Measurements from ENCODE around the gene GPR33.
"Not testable (repeated sequence)": the region's sequence is repeated elsewhere in the genome, so short reads cannot be mapped to it uniquely, and the experiment has no call there.

GPR33 gene

DNA sequence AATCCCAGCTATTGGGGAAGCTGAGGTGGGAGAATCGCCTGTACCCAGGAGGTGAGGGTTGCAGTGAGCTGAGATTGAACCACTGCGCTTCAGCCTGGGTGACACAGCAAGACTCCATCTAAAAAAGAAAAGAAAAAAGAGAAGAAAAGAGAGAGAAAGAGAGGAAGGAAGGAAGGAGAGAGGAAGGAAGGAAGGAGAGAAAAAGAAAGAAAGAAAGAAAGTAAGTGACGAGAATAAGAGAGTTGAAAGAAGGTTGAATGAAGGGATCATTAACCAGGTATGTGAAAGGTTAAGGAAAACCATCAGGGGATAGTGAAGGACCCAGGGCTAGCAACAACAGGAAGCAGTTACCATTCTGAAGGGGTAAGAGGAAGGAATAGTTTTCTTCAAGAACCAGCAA is 26.3 kb downstream of the GPR33 start:
- DNase-seq (ENCODE audit: low read depth) = no peak

DNA sequence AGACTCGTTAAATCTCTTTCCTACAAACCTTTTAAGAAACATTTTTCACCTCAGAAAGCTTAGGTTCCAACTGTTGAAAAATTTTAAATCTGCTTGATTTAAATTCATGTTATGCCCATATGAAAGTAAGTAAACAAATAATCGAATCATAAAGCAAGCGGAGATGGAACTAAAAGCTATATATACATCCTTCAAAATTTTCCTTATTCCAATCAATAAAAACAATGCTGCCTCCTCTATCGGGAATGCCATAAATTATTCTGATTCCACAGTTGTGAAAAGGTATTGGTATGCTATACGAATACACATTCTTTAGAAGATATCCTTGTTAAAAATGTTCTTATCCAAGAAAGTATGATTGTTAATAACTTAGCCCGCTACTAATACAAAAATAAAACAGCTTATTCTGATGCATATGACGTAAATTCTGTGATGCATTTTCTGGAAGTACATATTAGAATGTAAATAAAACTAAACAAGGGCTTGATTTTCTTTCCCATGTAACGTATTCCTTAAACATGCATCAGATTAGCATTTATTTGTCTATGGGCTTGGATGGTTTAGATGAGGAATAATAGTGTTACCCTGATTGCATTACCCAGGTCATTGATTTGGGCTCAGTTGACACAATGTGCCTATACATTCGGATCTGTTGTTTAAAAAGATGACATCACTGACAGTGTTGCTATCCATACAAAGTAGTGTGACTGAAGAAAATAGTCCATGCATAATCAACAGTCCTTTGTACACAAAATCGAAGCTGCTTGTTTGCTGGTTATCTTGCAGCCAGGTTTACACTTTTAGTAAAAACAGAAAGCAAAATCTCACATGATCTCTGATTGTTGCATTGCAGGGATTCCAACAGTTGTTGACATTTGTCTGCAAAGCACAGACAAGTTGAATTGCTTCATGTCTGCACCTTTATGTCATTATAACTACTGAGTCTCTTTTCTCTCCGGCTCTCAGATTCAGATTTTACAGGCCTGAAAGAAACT is 29.9 kb downstream of the GPR33 start:
- DNase-seq (ENCODE audit: low read depth) = no peak

DNA sequence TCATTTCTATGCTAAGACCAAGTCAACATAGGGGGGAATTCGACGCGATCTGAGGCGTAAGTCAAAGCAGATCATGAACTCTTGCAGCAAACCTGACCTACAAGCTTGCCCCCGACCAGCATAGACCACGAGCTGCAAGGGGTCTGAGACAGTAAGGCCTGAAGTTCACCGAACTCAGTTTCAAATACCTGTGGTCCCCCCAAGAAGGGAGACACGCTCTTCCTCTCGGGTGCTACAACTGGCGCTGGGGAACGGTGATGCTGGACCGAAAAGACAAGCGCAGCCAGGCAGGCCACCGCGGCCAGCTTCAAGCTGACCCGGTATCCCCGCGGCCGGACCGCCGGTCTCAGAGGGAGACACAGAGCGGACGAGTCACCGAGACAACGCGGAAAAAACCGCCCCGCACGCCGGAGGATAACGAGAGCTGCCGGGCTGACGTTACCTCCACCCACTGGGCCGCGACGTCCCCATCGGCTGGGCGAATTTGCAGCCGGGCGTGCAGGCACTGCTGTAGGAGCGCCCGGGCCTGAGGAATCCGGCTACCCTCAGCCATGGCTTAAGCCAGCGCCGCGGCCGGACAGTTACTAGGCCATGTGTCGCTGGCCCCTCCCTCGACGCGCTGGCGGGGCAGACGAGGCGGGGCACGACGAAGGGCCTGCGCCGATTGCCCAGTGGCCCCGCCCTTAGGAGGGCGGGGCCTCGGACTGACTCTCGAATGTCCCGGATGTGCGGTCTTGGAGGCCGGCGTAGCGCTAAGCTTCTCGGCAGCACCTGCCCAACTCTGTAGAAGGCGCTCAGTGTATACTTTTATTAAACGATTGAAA is 30.8 kb downstream of the GPR33 start, which contains the start of gene DTD2:
Gene DTD2 (minus strand): TSS at position 666 of the 824 bp plus-strand sequence. CDS start 113 bp downstream, at position 553.
- peak; percentile 87 for DNase-seq (ENCODE audit: low read depth)

DNA sequence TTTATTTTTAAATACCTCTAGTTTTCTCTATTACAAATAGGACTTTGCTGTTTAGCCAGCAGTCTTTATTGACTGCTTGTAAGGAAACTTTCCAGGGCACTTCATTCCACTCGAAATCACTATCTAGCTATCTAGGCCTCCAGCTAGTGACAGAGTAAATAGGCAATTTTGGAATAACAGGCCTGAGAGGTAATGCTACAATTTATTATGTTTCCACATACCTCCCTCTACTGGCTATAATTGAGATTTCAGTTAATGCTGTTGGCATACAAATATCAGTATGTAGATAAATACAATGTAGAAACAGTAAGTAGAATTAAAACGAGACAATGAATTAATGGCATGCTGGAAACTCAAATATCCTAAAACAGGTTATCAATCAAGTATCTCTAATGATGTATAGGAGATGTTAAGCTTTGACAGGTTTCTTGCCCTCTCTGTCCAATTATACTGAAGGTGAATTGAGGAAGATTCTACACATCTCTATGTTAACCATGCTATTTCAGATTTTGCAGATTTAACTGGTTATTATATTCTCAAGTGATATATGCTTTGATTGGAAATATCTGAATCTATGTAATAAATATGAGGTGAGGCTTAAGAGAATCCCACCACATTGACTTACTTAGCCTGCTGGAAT is 37.7 kb downstream of the GPR33 start:
- no peak for DNase-seq (ENCODE audit: low read depth)

DNA sequence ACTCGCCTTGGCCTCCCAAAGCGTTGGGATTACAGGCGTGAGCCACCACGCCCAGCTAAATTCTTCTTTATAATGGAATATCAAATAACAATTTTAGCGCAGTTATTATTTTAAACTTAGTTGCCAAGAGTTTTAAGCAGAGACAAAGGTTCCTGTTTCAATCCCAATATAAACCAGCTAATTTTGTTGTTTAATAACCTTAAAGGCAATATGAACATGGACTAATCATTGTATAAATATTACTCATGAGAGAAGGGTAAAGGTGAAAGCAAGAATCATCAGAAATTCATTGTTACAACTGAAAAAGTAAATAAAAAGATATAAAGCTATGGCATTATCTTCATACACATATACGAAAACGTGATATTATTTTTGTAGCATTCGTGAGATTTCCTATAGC is 38.7 kb downstream of the GPR33 start:
- no peak for DNase-seq (ENCODE audit: low read depth)

DNA sequence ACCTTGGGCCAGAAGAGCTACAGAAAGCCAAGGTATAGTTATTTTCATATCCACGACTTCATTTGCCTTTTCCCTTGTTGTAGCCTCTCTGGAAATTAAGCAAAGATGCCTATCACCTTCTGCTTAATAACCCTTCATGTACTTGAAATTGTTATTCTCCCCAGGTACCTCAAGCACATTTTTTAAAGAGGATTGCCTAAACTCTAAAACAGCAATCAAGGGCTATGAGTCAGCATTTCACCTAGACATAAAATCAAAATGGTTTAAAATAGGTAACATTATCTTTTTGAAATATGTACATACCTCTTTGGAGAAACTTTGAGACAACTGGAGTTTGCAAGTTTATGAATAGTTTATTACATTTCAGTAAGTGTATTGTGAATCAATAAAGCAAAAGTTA is 42.1 kb downstream of the GPR33 start:
- DNase-seq (ENCODE audit: low read depth) = no peak

DNA sequence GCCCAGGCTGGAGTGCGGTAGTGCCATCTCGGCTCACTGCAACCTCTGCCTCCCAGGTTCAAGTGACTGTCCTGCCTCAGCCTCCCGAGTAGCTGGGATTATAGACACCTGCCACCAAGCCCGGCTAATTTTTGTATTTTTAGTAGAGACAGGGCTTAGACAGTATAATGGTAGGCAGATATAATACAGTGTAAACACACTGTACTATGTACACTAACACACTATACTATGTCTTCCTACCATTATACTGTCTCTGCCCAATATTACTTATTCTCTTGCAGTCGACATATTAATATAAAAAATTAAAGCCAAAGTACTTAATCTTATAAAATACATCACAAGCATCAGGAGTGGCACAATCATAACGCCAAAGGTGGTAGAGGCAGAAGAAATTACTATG is 45.6 kb downstream of the GPR33 start:
- DNase-seq (ENCODE audit: low read depth) = no peak

DNA sequence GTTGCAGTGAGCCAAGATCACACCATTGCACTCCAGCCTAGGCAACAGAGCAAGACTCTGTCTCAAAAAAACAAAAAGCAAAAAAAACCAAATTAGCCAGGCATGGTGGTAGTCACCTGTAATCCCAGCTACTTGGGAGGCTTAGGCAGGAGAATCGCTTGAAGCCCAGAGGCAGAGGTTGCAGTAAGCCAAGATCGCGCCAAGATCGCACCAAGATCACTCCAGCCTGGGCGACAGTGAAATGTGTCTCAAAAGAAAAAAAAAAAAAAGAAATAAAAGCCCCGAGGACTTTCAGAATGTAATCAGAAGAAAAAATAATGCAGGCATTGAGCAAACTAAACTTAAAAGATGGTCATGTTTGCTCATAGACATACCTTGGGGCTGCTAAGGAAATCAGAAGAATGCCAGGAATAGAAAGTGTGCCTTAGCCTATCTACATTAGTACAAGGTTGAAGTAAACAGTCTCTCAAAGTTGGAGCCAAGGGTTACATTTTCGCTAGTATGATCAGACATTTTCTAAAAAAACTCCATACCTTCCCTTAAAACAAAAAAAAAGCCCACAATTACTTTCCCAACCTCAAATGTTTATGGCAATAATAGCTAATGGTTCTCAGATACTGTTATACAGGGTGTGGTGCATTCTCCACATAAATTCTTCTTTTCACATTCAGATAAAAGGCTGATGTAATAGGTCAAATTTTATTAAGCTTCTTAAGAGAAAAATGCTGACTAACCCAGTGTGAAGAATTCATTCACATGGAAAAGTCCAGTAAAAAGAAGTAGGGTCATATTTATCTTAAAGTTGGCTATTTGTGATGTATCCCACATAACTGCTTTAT is 46.3 kb downstream of the GPR33 start:
- DNase-seq (ENCODE audit: low read depth) = no peak

DNA sequence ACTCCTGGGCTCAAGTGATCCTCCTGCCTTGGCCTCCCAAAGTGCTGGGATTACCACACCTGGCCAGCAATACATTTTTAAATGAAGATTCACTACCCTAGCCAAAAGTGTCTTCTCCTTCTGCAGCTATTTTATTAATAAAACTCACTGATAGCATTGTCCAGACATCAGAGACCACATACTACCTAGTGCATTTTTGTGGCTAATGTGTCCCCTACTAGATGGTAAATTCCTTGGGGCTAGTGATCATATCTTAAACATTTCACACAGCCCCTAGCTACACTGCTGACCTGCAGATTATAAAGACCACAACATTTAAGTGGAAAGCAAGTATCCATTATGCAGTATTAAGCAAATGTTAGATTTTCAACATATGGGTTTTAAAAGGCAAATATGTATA is 47.6 kb downstream of the GPR33 start:
- DNase-seq (ENCODE audit: low read depth) = no peak

DNA sequence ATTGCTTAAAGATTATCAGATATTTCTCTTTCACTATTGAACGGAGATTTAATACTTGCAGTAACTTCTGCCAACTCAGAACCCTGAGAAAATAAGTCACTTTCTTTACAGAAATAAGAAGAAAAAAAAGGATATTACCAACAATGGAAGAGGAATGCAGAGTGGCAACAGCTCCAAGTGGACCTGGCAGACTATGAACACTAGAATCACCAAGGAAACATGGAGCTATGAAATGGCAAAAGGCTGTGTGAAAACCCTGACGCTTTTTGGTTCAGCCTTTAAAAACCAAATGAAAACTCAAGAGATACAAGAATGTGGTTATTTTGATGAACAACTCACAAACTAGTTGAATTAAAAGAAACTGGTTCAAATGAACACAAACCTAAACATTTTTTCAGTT is 48.3 kb downstream of the GPR33 start:
- no peak for DNase-seq (ENCODE audit: low read depth)

DNA sequence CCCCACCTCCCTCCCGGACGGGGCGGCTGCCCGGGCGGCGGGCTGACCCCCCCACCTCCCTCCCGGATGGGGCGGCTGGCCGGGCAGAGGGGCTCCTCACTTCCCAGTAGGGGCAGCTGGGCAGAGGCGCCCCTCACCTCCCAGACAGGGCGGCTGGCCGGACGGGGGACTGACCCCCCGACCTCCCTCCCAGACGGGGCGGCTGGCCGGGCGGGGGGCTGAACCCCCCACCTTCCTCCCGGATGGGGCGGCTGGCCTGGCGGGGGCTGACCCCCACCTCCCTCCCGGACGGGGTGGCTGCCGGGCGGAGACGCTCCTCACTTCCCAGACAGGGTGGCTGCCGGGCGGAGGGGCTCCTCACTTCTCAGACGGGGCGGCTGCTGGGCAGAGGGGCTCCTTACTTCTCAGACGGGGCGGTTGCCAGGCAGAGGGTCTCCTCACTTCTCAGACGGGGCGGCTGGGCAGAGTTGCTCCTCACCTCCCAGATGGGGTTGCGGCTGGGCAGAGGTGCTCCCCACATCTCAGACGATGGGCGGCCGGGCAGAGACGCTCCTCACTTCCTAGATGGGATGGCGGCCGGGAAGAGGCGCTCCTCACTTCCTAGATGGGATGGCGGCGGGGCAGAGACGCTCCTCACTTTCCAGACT is 50.7 kb downstream of the GPR33 start:
- not testable (repeated sequence) for DNase-seq (ENCODE audit: low read depth)

DNA sequence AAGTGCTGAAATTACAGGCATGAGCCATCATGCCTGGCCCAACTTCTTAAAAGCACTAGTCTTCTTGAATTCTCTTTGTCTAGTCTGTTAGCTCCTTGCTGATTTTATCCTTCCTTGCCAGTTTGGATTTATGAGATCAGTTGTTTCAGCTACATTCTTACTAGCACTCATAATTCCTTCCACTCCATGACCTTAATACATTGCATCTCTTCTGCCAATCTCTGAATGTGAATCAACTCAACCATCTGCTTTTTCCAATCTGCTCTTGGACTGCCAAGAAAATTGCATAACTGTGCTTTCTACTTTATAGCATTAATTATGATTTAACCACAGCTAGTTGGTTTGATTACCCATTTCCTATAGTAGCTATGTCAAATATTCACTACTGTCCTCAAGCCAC is 52.6 kb downstream of the GPR33 start:
- no peak for DNase-seq (ENCODE audit: low read depth)
